Panc1 (cell line): Measurements from ENCODE around the gene NCKIPSD. TPM values are rescaled to one million over a fixed set of nuclear protein-coding genes. Genes with fewer than 3 reads are reported as not detected.
A peak's percentile ranks its signal among the peaks of the same experiment; 100 is the strongest.

ENCODE experiments used
- ATAC-seq: fragments of 200-7000 bp; cut with Tn5 transposase; 2 replicates; pipeline ENCODE4 v1.9.1; 2020; ENCODE audit warnings: mild to moderate bottlenecking, moderate library complexity
- BruUV-seq: library from RNA; stranded (reverse); fragments of 400-500 nt; replicated peaks from 2 replicates; lab custom pipeline; 2021; lab: Mats Ljungman, UMichigan
- CTCF ChIA-PET: fragments of 300-600 bp; sonication (Branson Sonifier 250); formaldehyde crosslinking; loops from one replicate; lab custom pipeline; 2022; ENCODE audit warnings: antibody characterized with exemption; lab: Charles Lee
- POLR2A ChIA-PET: fragments of 300-600 bp; sonication (Branson Sonifier 250); formaldehyde crosslinking; loops from one replicate; lab custom pipeline; 2022; ENCODE audit warnings: antibody characterized with exemption; lab: Charles Lee
- DNase-seq: peaks from one replicate; pipeline ENCODE4 v3.0.0-alpha.2; 2010; ENCODE audit warnings: low read depth, low spot score
- H3K27ac ChIP-seq: 2 replicates; pipeline ENCODE4 v1.5.1; 2011; ENCODE audit warnings: mild to moderate bottlenecking, low read length, inconsistent platforms
- H3K27me3 ChIP-seq: fragments of 200-500 bp; sonication (Bioruptor generic); 2 replicates; pipeline ENCODE4 v1.6.0; 2014; ENCODE audit warnings: low read length, inconsistent platforms; ENCODE audit not compliant: control insufficient read depth, insufficient read depth
- H3K36me3 ChIP-seq: fragments of 200-500 bp; sonication (Bioruptor generic); 2 replicates; pipeline ENCODE4 v1.5.1; 2014; ENCODE audit warnings: inconsistent platforms, mild to moderate bottlenecking, low read length, moderate library complexity; ENCODE audit not compliant: control insufficient read depth, insufficient read depth
- H3K4me1 ChIP-seq: 2 replicates; pipeline ENCODE4 v1.5.1; 2011; ENCODE audit warnings: inconsistent platforms, mild to moderate bottlenecking, low read length, moderate library complexity; ENCODE audit not compliant: control insufficient read depth, insufficient read depth
- H3K4me3 ChIP-seq, 2 experiments: 2 replicates each; pipeline ENCODE4 v1.5.1; 2011 to 2012; ENCODE audit warnings: low read depth in 2 of 2, low read length in 2 of 2, mild to moderate bottlenecking in 2 of 2, inconsistent platforms in 1 of 2, moderate library complexity in 1 of 2
- H3K9me3 ChIP-seq: fragments of 200-500 bp; sonication (Bioruptor generic); 2 replicates; pipeline ENCODE4 v1.5.1; 2014; ENCODE audit warnings: low read depth, mild to moderate bottlenecking, inconsistent platforms, low read length, moderate library complexity; ENCODE audit not compliant: control insufficient read depth, insufficient read depth
- CTCF ChIP-seq: fragments of 450-650 bp; IDR thresholded peaks from 2 replicates; pipeline ENCODE4 v1.5.1; 2017; ENCODE audit warnings: mild to moderate bottlenecking
- POLR2AphosphoS5 ChIP-seq: IDR thresholded peaks from 2 replicates; pipeline ENCODE4 v1.6.1; 2012; ENCODE audit warnings: mild to moderate bottlenecking, low read depth, low read length, moderate library complexity
- REST ChIP-seq, 2 experiments: IDR thresholded peaks; 2 replicates each; pipeline ENCODE4 v1.6.1; 2011 to 2012; ENCODE audit warnings: low read depth in 2 of 2, control low read depth in 1 of 2, low read length in 1 of 2, mild to moderate bottlenecking in 1 of 2, moderate library complexity in 1 of 2; ENCODE audit not compliant: insufficient read depth in 1 of 2
- SIN3A ChIP-seq: IDR thresholded peaks from 2 replicates; pipeline ENCODE4 v1.6.1; 2012; ENCODE audit warnings: low read depth, mild to moderate bottlenecking, low read length, moderate library complexity, borderline replicate concordance; ENCODE audit not compliant: insufficient read depth
- TCF7L2 ChIP-seq: IDR thresholded peaks from 2 replicates; pipeline ENCODE4 v1.6.1; 2011; ENCODE audit warnings: mild to moderate bottlenecking, low read depth, low read length, inconsistent platforms
- in situ Hi-C: cut with HindIII; loops from 2 replicates; pipeline ENCODE4 v1.10.0; 2016; ENCODE audit warnings: low sequenced_read_pairs, low pct_unique_long_range_greater_than_20kb
- intact Hi-C: fragments of 100-400 bp; cut with micrococcal nuclease; formaldehyde crosslinking; loops from one replicate; pipeline ENCODE4 v1.10.0; 2022; ENCODE audit not compliant: unreplicated experiment
- total RNA-seq: library from RNA; stranded (reverse); gene quantifications from one replicate; pipeline ENCODE4 v1.2.1, GENCODE V29; 2021; ENCODE audit not compliant: unreplicated experiment

Gene NCKIPSD
- total RNA-seq, 1 experiment from 2014 or later: 26.8 TPM

- in situ Hi-C loops (no loop called here), intact Hi-C loops (no loop called here)
- Histone ChIP-seq H3K36me3 (peaks cover 3% of the 10 kb centered on the region; the same call in 1 of the 2 replicates), H3K4me1 (peaks cover 12% of the 10 kb centered on the region; the same call in 1 of the 2 replicates), H3K4me3 (peak overlapping the region in 1 of 2 experiments; percentile 81; a peak in 1 of 4 replicates), H3K27me3 (no peaks in the 10 kb centered on the region), H3K9me3 (no peaks in the 10 kb centered on the region), H3K27ac (no peak overlapping the region)
- ATAC-seq (no peak), DNase-seq (no peak)
- BruUV-seq: no TSS peak
- no peak for TF ChIP-seq POLR2AphosphoS5
- no peak for TF ChIP-seq TCF7L2
- ChIA-PET CTCF (no interaction called here), POLR2A (interaction anchor here (0.6 kb wide), 1 partner anchor 12 kb away, joined by 4 read pairs; no protein-coding TSS in a partner anchor)
These were observed 1.7 kb downstream of the NCKIPSD start for GRCh38 chr3:48684054-48684349.

GRCh38 chr3:48682786-48683185 is 2.9 kb downstream of the NCKIPSD start:
- intact Hi-C loops (no loop called here), in situ Hi-C loops (no loop called here)
- BruUV-seq: no TSS peak
- Histone ChIP-seq H3K9me3 (no peaks in the 10 kb centered on the region), H3K27me3 (no peaks in the 10 kb centered on the region), H3K27ac (no peak overlapping the region), H3K4me3 (no peak overlapping the region), H3K36me3 (no peaks in the 10 kb centered on the region; the same call in 1 of the 2 replicates), H3K4me1 (peaks cover 12% of the 10 kb centered on the region; the same call in 1 of the 2 replicates)
- no peak for ATAC-seq
- DNase-seq: no peak
- CTCF ChIA-PET: interaction anchor here (0.7 kb wide), 1 partner anchor 83 kb away, joined by 3 read pairs; no protein-coding TSS in a partner anchor
- TF ChIP-seq REST (IDR thresholded peaks at IDR 0.05; ENCODE audit: insufficient read depth in 1 of 2, low read depth in 2 of 2, low read length in 1 of 2) (no peak), SIN3A (no peak), POLR2AphosphoS5 (no peak), TCF7L2 (no peak), CTCF (no peak)
- POLR2A ChIA-PET: no interaction called here

- TF ChIP-seq POLR2AphosphoS5 (no peak), TCF7L2 (no peak), REST (IDR thresholded peaks at IDR 0.05; ENCODE audit: insufficient read depth in 1 of 2, low read depth in 2 of 2, low read length in 1 of 2) (no peak), CTCF (no peak), SIN3A (no peak)
- no peaks in the 10 kb centered on the region for H3K27me3 ChIP-seq
- H3K4me1 ChIP-seq: peaks cover 12% of the 10 kb centered on the region; the same call in 1 of the 2 replicates
- no peak overlapping the region for H3K4me3 ChIP-seq
- H3K36me3 ChIP-seq: no peaks in the 10 kb centered on the region; the same call in 1 of the 2 replicates
- BruUV-seq: no TSS peak
- no peaks in the 10 kb centered on the region for H3K9me3 ChIP-seq
- no peak for ATAC-seq
- intact Hi-C loops: no loop called here
- no peak for DNase-seq
- ChIA-PET POLR2A (no interaction called here), CTCF (interaction anchor here (0.7 kb wide), 1 partner anchor 84 kb away, joined by 3 read pairs; no protein-coding TSS in a partner anchor)
- in situ Hi-C loops: no loop called here
- H3K27ac ChIP-seq: no peak overlapping the region
These were observed 3.6 kb downstream of the NCKIPSD start for GRCh38 chr3:48681974-48682610.
